Measurements from ENCODE around the gene SRXN1. TPM values are rescaled to one million over a fixed set of nuclear protein-coding genes. Genes with fewer than 3 reads are reported as not detected.

Gene SRXN1
- total RNA-seq, 1 donor from 2014 or later = 12.6 TPM

GRCh38 chr20:664576-664975 is 11.6 kb upstream of the SRXN1 start:
- Mint-ChIP-seq H3K36me3 (ENCODE audit: low read depth) (no peaks in the 10 kb centered on the region), H3K9me3 (no peaks in the 10 kb centered on the region), H3K4me3 (no peak overlapping the region), H3K27ac (ENCODE audit: unreplicated experiment) (no peak overlapping the region), H3K4me1 (peaks cover 4% of the 10 kb centered on the region), H3K27me3 (ENCODE audit: low read depth) (peaks cover 48% of the 10 kb centered on the region)
- no peak for TF ChIP-seq CTCF (conservative IDR thresholded peaks at IDR 0.05)
- no peak for DNase-seq (ENCODE audit: low read depth, low spot score)

DNA sequence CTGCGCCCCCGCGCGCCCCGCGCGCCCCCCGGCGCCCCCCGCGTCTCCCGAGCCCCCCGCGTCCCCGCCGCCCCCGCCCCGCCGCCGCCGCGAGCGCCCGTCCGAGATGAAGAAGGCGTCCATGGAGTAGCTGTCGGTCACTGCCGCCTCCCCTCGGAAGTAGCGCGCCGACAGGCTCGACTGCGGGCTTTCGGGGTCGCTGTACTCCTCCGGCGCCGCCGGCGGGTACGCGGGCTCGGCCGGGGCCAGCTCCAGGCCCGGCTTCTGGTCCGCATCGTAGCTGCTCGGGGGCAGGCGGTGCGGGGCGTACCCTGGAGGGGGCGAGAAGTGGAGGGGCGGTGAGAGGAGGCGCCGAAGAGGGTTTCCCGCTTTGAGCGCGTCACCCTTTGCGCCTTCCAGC is 11.2 kb upstream of the SRXN1 start:
- peaks cover 4% of the 10 kb centered on the region for H3K4me1 Mint-ChIP-seq
- H3K27me3 Mint-ChIP-seq (ENCODE audit: low read depth) = peaks cover 52% of the 10 kb centered on the region
- no peak for TF ChIP-seq CTCF (conservative IDR thresholded peaks at IDR 0.05)
- H3K36me3 Mint-ChIP-seq (ENCODE audit: low read depth) = no peaks in the 10 kb centered on the region
- H3K4me3 Mint-ChIP-seq = no peak overlapping the region
- H3K27ac Mint-ChIP-seq (ENCODE audit: unreplicated experiment) = no peak overlapping the region
- no peaks in the 10 kb centered on the region for H3K9me3 Mint-ChIP-seq
- DNase-seq (ENCODE audit: low read depth, low spot score) = no peak

- peaks cover 59% of the 10 kb centered on the region for H3K27me3 Mint-ChIP-seq (ENCODE audit: low read depth)
- H3K4me1 Mint-ChIP-seq = peaks cover 4% of the 10 kb centered on the region
- H3K4me3 Mint-ChIP-seq = no peak overlapping the region
- no peaks in the 10 kb centered on the region for H3K9me3 Mint-ChIP-seq
- H3K27ac Mint-ChIP-seq (ENCODE audit: unreplicated experiment) = no peak overlapping the region
- no peak for DNase-seq (ENCODE audit: low read depth, low spot score)
- H3K36me3 Mint-ChIP-seq (ENCODE audit: low read depth) = no peaks in the 10 kb centered on the region
- TF ChIP-seq CTCF (conservative IDR thresholded peaks at IDR 0.05) = no peak
Observed at GRCh38 chr20:663315-664090, 10.5 kb upstream of the SRXN1 start.

DNA sequence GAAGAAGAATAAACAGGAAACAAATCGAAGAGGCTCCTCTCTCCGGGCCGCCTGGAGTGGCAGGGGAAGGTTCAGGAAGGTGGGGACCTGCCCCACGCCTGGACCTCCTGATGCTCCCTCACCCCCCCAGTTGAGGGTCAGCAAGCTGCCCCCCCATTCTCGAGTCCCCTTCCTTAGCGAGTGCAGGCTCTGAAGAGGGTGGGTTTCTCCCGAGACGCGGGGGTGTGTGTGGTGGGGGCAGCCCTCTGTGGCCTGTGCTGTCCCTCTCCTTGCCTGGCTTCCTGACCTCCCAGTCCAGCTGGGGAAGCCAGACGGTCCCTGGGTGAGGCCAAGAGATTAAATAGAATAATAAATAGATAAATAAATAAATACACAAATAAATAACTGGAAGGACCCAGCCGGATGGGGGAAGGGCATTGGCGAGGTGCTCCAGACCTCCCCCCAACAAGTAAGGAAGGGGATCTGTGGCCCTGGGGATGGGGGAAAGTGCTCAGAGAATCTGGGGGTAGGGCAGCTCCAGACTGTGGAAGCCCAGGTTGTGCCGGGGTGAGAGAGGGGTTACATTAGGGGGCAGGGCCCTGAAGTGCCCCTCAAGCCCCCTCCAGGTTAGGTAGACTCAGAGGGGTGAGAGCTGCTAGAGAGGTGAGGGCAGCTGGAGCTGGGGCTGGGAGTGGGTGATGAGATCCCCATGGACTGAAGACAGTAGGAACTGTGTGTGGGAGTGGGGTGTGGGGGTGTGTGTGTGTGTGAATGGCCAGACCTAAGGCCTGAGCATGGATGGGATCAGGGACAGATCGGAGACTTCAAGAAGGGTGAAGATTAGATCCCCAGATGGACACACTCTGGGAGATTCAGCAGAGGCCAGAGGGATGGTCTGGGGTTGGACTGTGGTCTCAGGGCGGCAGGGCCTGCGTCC is 9.5 kb upstream of the SRXN1 start:
- Mint-ChIP-seq H3K4me3 (no peak overlapping the region), H3K27ac (ENCODE audit: unreplicated experiment) (no peak overlapping the region), H3K36me3 (ENCODE audit: low read depth) (no peaks in the 10 kb centered on the region), H3K9me3 (no peaks in the 10 kb centered on the region), H3K27me3 (ENCODE audit: low read depth) (peaks cover 61% of the 10 kb centered on the region), H3K4me1 (peaks cover 3% of the 10 kb centered on the region)
- no peak for DNase-seq (ENCODE audit: low read depth, low spot score)
- no peak for TF ChIP-seq CTCF (conservative IDR thresholded peaks at IDR 0.05)

- no peak overlapping the region for H3K4me3 Mint-ChIP-seq
- no peak for DNase-seq (ENCODE audit: low read depth, low spot score)
- H3K9me3 Mint-ChIP-seq = no peaks in the 10 kb centered on the region
- no peak overlapping the region for H3K27ac Mint-ChIP-seq (ENCODE audit: unreplicated experiment)
- no peaks in the 10 kb centered on the region for H3K36me3 Mint-ChIP-seq (ENCODE audit: low read depth)
- H3K4me1 Mint-ChIP-seq = no peaks in the 10 kb centered on the region
- peaks cover 60% of the 10 kb centered on the region for H3K27me3 Mint-ChIP-seq (ENCODE audit: low read depth)
- no peak for TF ChIP-seq CTCF (conservative IDR thresholded peaks at IDR 0.05)
Observed at GRCh38 chr20:661474-662270, 8.7 kb upstream of the SRXN1 start.
